Epithelial cell of prostate (primary cell): ENCODE results near the gene SNRPA.
A peak's percentile ranks its signal among the peaks of the same experiment; 100 is the strongest.
"Not testable (repeated sequence)": the region's sequence is repeated elsewhere in the genome, so short reads cannot be mapped to it uniquely, and the experiment has no call there.

ENCODE experiments used
- DNase-seq: peaks from one replicate; pipeline ENCODE4 v3.0.0-alpha.2; 2011; ENCODE audit warnings: low read depth, low spot score
- H3K27ac ChIP-seq: fragments of 450-650 bp; 2 replicates; pipeline ENCODE4 v1.5.1; 2017; ENCODE audit warnings: mild to moderate bottlenecking

The SNRPA gene

GRCh38 chr19:40810160-40810559 is 59.2 kb downstream of the SNRPA start:
- no peak for DNase-seq
- peak overlapping the region; percentile 28 for H3K27ac ChIP-seq

GRCh38 chr19:40810649-40811408 is 59.8 kb downstream of the SNRPA start:
- DNase-seq, result not testable (repeated sequence)
- peak overlapping the region; percentile 28 for H3K27ac ChIP-seq

- peak overlapping the region; percentile 28 for H3K27ac ChIP-seq
- DNase-seq, result no peak
Measured at GRCh38 chr19:40811478-40812341, 60.7 kb downstream of the SNRPA start.

- DNase-seq, H3K27ac ChIP-seq: not testable (repeated sequence)
Measured at GRCh38 chr19:40812571-40812970, 61.6 kb downstream of the SNRPA start.

- DNase-seq, result no peak
- no peak overlapping the region for H3K27ac ChIP-seq
Measured at GRCh38 chr19:40813182-40813581, 62.2 kb downstream of the SNRPA start.
